BLaER1 treated with 17β-estradiol and CSF1 and Interleukin-3, amounts not matched to agents 10 nM and 100 nM (cell line): Measurements from ENCODE around the gene SZT2.
"Not testable (repeated sequence)": the region's sequence is repeated elsewhere in the genome, so short reads cannot be mapped to it uniquely, and the experiment has no call there.

Source experiments
- H3K27ac ChIP-seq, 11 experiments: shearing (Covaris generic); formaldehyde crosslinking; 2 replicates each; pipeline ENCODE4 v1.8.1; 2022
- H3K27me3 ChIP-seq, 11 experiments: shearing (Covaris generic); formaldehyde crosslinking; 2 replicates each; pipeline ENCODE4 v1.8.1; 2022
- H3K36me3 ChIP-seq, 11 experiments: shearing (Covaris generic); formaldehyde crosslinking; 2 replicates each; pipeline ENCODE4 v1.8.1; 2022
- H3K4me1 ChIP-seq, 10 experiments: shearing (Covaris generic); formaldehyde crosslinking; 2 replicates each; pipeline ENCODE4 v1.8.1; 2022
- H3K4me2 ChIP-seq, 11 experiments: shearing (Covaris generic); formaldehyde crosslinking; 2 replicates each; pipeline ENCODE4 v1.8.1; 2022
- H3K4me3 ChIP-seq, 10 experiments: shearing (Covaris generic); formaldehyde crosslinking; 2 replicates each; pipeline ENCODE4 v1.8.1; 2022
- H3K9ac ChIP-seq, 11 experiments: shearing (Covaris generic); formaldehyde crosslinking; 2 replicates each; pipeline ENCODE4 v1.8.1; 2022
- H3K9me3 ChIP-seq, 11 experiments: shearing (Covaris generic); formaldehyde crosslinking; replicated peaks in 1 of 11; 2 replicates each; pipeline ENCODE4 v1.8.1; 2022
- H4K20me1 ChIP-seq, 11 experiments: shearing (Covaris generic); formaldehyde crosslinking; 2 replicates each; pipeline ENCODE4 v1.8.1; 2022
- Cebpa-rat ChIP-seq, 11 experiments: shearing (Covaris generic); IDR thresholded peaks; 2 replicates each; pipeline ENCODE4 v1.8.1; 2022

SZT2 gene

GRCh38 chr1:43387976-43388599 lies 1.6 kb upstream of the SZT2 start:
- peaks cover 0 to 15% (median 5%) of the 10 kb centered on the region in 11 experiments; a peak in 7 of 22 replicates for H4K20me1 ChIP-seq
- no peaks in the 10 kb centered on the region for H3K9me3 ChIP-seq
- H3K36me3 ChIP-seq: peaks cover 47 to 56% (median 50%) of the 10 kb centered on the region in 11 experiments
- peak overlapping the region; percentile 82 to 97 (median 91) for H3K4me2 ChIP-seq
- no peaks in the 10 kb centered on the region for H3K27me3 ChIP-seq
- peak overlapping the region in 8 of 11 experiments; percentile 35 to 89 (median 84); a peak in 12 of 22 replicates for H3K9ac ChIP-seq
- no peak for TF ChIP-seq Cebpa-rat (IDR thresholded peaks at IDR 0.05)
- H3K4me3 ChIP-seq: peak overlapping the region in 9 of 10 experiments; percentile 71 to 96 (median 87); a peak in 13 of 20 replicates
- H3K4me1 ChIP-seq: peaks cover 22 to 41% (median 26%) of the 10 kb centered on the region in 10 experiments
- 0 out of 22 replicates have a peak overlapping the region, but pooled peaks of 1 of the 11 experiments have one; percentile 11 for H3K27ac ChIP-seq

- H3K27me3 ChIP-seq: no peaks in the 10 kb centered on the region
- peaks cover 22 to 36% (median 26%) of the 10 kb centered on the region in 10 experiments for H3K4me1 ChIP-seq
- H4K20me1 ChIP-seq: peaks cover 0 to 20% (median 6%) of the 10 kb centered on the region in 11 experiments; a peak in 10 of 22 replicates
- H3K27ac ChIP-seq: peak overlapping the region in 6 of 11 experiments; percentile 11 to 87 (median 80); a peak in 6 of 22 replicates
- TF ChIP-seq Cebpa-rat (IDR thresholded peaks at IDR 0.05): no peak
- H3K9ac ChIP-seq: peak overlapping the region; percentile 78 to 89 (median 85); a peak in 21 of 22 replicates
- peaks cover 43 to 56% (median 47%) of the 10 kb centered on the region in 11 experiments for H3K36me3 ChIP-seq
- H3K9me3 ChIP-seq: no peaks in the 10 kb centered on the region
- peak overlapping the region; percentile 71 to 96 (median 88) for H3K4me3 ChIP-seq
- H3K4me2 ChIP-seq: peak overlapping the region; percentile 82 to 97 (median 91)
Observed at GRCh38 chr1:43388613-43389012, 1.1 kb upstream of the SZT2 start.

GRCh38 chr1:43392702-43393101 lies 3.0 kb downstream of the SZT2 start:
- H3K27me3 ChIP-seq: no peaks in the 10 kb centered on the region
- no peaks in the 10 kb centered on the region for H3K9me3 ChIP-seq
- no peak for TF ChIP-seq Cebpa-rat (IDR thresholded peaks at IDR 0.05)
- peaks cover 24 to 56% (median 39%) of the 10 kb centered on the region in 11 experiments; a peak in 21 of 22 replicates for H3K36me3 ChIP-seq
- H3K4me1 ChIP-seq: peaks cover 21 to 27% (median 23%) of the 10 kb centered on the region in 10 experiments
- H4K20me1 ChIP-seq: peaks cover 0 to 42% (median 10%) of the 10 kb centered on the region in 11 experiments; a peak in 11 of 22 replicates
- 0 out of 22 replicates have a peak overlapping the region, but pooled peaks of 1 of the 11 experiments have one; percentile 21 for H3K9ac ChIP-seq
- no peak overlapping the region for H3K4me3 ChIP-seq
- no peak overlapping the region for H3K27ac ChIP-seq
- H3K4me2 ChIP-seq: no peak overlapping the region

- H3K4me3 ChIP-seq: no peak overlapping the region
- H3K4me2 ChIP-seq: no peak overlapping the region
- H3K9me3 ChIP-seq: no peaks in the 10 kb centered on the region
- no peak for TF ChIP-seq Cebpa-rat (IDR thresholded peaks at IDR 0.05)
- no peak overlapping the region for H3K9ac ChIP-seq
- no peak overlapping the region for H3K27ac ChIP-seq
- H3K36me3 ChIP-seq: peaks cover 23 to 60% (median 41%) of the 10 kb centered on the region in 11 experiments; a peak in 21 of 22 replicates
- peaks cover 0 to 32% (median 5%) of the 10 kb centered on the region in 11 experiments; a peak in 12 of 22 replicates for H4K20me1 ChIP-seq
- H3K4me1 ChIP-seq: peaks cover 6 to 10% (median 8%) of the 10 kb centered on the region in 10 experiments
- no peaks in the 10 kb centered on the region for H3K27me3 ChIP-seq
Observed at GRCh38 chr1:43395523-43395922, 5.8 kb downstream of the SZT2 start.

- Histone ChIP-seq H3K27me3 (no peaks in the 10 kb centered on the region), H3K4me1 (peaks cover under 1 to 5% (median 3%) of the 10 kb centered on the region in 10 experiments; a peak in 19 of 20 replicates), H3K4me3 (no peak overlapping the region), H3K4me2 (no peak overlapping the region), H4K20me1 (peaks cover 0 to 32% (median 5%) of the 10 kb centered on the region in 11 experiments; a peak in 12 of 22 replicates), H3K36me3 (peaks cover 23 to 61% (median 43%) of the 10 kb centered on the region in 11 experiments; a peak in 21 of 22 replicates), H3K9ac (no peak overlapping the region), H3K9me3 (no peaks in the 10 kb centered on the region), H3K27ac (no peak overlapping the region)
- TF ChIP-seq Cebpa-rat (IDR thresholded peaks at IDR 0.05): no peak
Observed at GRCh38 chr1:43396059-43396458, 6.4 kb downstream of the SZT2 start.

GRCh38 chr1:43398227-43398626 lies 8.5 kb downstream of the SZT2 start:
- Histone ChIP-seq H3K9me3 (no peaks in the 10 kb centered on the region), H3K4me3 (no peak overlapping the region), H3K4me2 (no peak overlapping the region; a peak in 1 of 22 replicates), H3K9ac (no peak overlapping the region), H3K36me3 (peaks cover 30 to 75% (median 53%) of the 10 kb centered on the region in 11 experiments), H4K20me1 (peaks cover 0 to 35% (median 11%) of the 10 kb centered on the region in 11 experiments; a peak in 13 of 22 replicates), H3K4me1 (no peaks in the 10 kb centered on the region), H3K27ac (no peak overlapping the region), H3K27me3 (no peaks in the 10 kb centered on the region)
- no peak for TF ChIP-seq Cebpa-rat (IDR thresholded peaks at IDR 0.05)

- Histone ChIP-seq H4K20me1 (peaks cover 0 to 18% (median 8%) of the 10 kb centered on the region in 11 experiments; a peak in 9 of 22 replicates), H3K36me3 (peaks cover 41 to 75% (median 59%) of the 10 kb centered on the region in 11 experiments)
- not testable (repeated sequence) for H3K4me3 ChIP-seq, H3K9ac ChIP-seq, H3K4me2 ChIP-seq, H3K4me1 ChIP-seq, H3K9me3 ChIP-seq, H3K27ac ChIP-seq, H3K27me3 ChIP-seq
Observed at GRCh38 chr1:43400441-43400840, 10.7 kb downstream of the SZT2 start.

GRCh38 chr1:43402089-43402865 lies 12.6 kb downstream of the SZT2 start:
- Histone ChIP-seq H3K27me3 (no peaks in the 10 kb centered on the region), H3K36me3 (peaks cover 47 to 76% (median 61%) of the 10 kb centered on the region in 11 experiments), H3K4me3 (no peak overlapping the region), H3K4me1 (no peaks in the 10 kb centered on the region), H4K20me1 (peaks cover 0 to 18% (median 4%) of the 10 kb centered on the region in 11 experiments; a peak in 8 of 22 replicates), H3K27ac (no peak overlapping the region), H3K9me3 (no peaks in the 10 kb centered on the region), H3K4me2 (no peak overlapping the region), H3K9ac (no peak overlapping the region)
- TF ChIP-seq Cebpa-rat (IDR thresholded peaks at IDR 0.05): no peak

- TF ChIP-seq Cebpa-rat (IDR thresholded peaks at IDR 0.05): peak in 5 of 11 experiments; percentile 16 to 53 (median 37); a peak in 2 of 22 replicates
- no peaks in the 10 kb centered on the region for H3K9me3 ChIP-seq
- no peak overlapping the region for H3K9ac ChIP-seq
- H3K4me1 ChIP-seq: no peaks in the 10 kb centered on the region
- no peak overlapping the region for H3K27ac ChIP-seq
- H3K4me3 ChIP-seq: no peak overlapping the region
- H3K27me3 ChIP-seq: no peaks in the 10 kb centered on the region
- no peak overlapping the region for H3K4me2 ChIP-seq
- H3K36me3 ChIP-seq: peaks cover 63 to 87% (median 80%) of the 10 kb centered on the region in 11 experiments
- H4K20me1 ChIP-seq: peaks cover 0 to 18% (median 4%) of the 10 kb centered on the region in 11 experiments; a peak in 7 of 22 replicates
Observed at GRCh38 chr1:43404353-43404752, 14.7 kb downstream of the SZT2 start.
